ENCODE data around the gene TMEM190. TPM values are rescaled to one million over a fixed set of nuclear protein-coding genes. Genes with fewer than 3 reads are reported as not detected.

TMEM190 gene
- total and polyA plus RNA-seq, 9 of the 15 experiments (the other 6 are each of a cell fraction or from before 2014, with no cell fraction given): not detected

DNA sequence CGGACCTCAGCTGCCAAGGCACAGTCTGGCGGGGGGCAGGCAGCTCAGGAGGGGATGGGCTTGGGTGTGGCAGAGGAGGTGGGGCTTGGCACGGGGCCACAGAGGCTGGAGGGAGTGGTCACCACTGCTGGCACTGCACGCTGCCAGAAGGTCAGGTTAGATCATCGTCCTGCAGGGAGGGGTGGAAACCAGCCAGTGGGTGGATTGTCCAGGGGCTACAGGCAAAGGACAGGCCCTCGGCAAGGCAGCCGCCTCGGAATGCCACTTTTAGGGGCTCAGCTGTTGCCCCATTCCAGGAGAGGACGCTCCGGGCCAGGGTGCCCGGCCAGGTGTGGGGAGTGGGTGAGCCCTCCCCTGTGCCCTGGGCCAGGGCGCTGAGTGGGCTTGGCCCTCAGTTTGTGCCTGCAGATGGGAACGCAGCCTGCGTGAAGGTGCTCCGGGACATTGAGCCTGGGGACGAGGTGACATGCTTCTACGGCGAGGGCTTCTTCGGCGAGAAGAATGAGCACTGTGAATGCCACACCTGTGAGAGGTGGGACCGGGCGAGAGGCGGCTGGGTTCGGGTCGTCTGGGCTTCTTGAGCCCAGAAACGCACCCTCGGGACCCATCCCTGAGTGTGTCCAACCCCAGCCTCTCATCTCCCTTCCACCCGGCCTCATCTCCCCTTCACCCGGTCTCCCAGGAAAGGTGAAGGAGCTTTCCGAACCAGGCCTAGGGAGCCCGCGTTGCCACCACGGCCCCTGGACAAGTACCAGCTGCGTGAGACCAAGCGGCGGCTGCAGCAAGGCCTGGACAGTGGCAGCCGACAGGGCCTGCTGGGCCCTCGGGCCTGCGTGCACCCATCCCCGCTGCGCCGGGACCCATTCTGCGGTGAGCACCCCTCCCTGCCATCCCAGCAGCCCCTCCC lies 30.6 kb upstream of the TMEM190 start:
- intact Hi-C loops (cut with micrococcal nuclease) (no loop called here), in situ Hi-C loops (cut with MboI) (no loop called here)
- peaks cover 66% of the 10 kb centered on the region; the same call in 2 of the 3 replicates for H3K36me3 ChIP-seq (ENCODE audit: control insufficient read depth, insufficient read depth, low read length)
- peak overlapping the region in 1 of 2 experiments; percentile 81; a peak in 2 of 4 replicates for H3K9ac ChIP-seq (ENCODE audit: insufficient read depth in 1 of 2, low read depth in 2 of 2, low read length in 2 of 2)
- no peak overlapping the region for H3K4me3 ChIP-seq
- DNase-seq (ENCODE audit: extremely low read depth in 1 of 4, low spot score in 3 of 4) (peak in 3 of 4 experiments; percentile 32 to 69 (median 61)), ATAC-seq (peak; percentile 24), FAIRE-seq (no peak)
- H3K4me2 ChIP-seq (ENCODE audit: insufficient read depth, low read length): no peak overlapping the region
- no peak overlapping the region for H3K27ac ChIP-seq (ENCODE audit: extremely low read depth, low read depth, low read length)
- no TSS peak for BruUV-seq (replicated peaks)
- H4K20me1 ChIP-seq (replicated peaks; ENCODE audit: control insufficient read depth, insufficient read depth, low read length): peaks cover 6% of the 10 kb centered on the region; the same call in 1 of the 2 replicates
- peaks cover 5% of the 10 kb centered on the region for H3K9me1 ChIP-seq (ENCODE audit: control insufficient read depth, insufficient read depth, low read length)
- no peaks in the 10 kb centered on the region for H3K9me3 ChIP-seq (replicated peaks; ENCODE audit: control insufficient read depth, insufficient read depth, low read depth, low read length)
- H2AFZ ChIP-seq (ENCODE audit: low read depth, low read length): no peak overlapping the region
- H3K79me2 ChIP-seq (ENCODE audit: control insufficient read depth, insufficient read depth, low read length): peaks cover 12% of the 10 kb centered on the region
- POLR2A ChIA-PET: interaction anchor here (0.5 to 1.2 kb wide), 3 partner anchors 10 to 66 kb away, joined by 3 read pairs; partner anchors contain the start of gene HSPBP1
- peaks cover 7 to 80% of the 10 kb centered on the region in 2 experiments; a peak in 4 of 5 replicates for H3K4me1 ChIP-seq (replicated peaks in 1 of 2; ENCODE audit: control insufficient read depth in 2 of 2, insufficient read depth in 2 of 2, low read length in 2 of 2)
- 84% methylated on average over 26 of the region's 43 CpGs for WGBS (ENCODE audit: insufficient coverage, low coverage, missing lambda C conversion rate)
- TF ChIP-seq NFIC (IDR thresholded peaks at IDR 0.05) (peak; percentile 88), ZNF12 (CRISPR knock-in tag; IDR thresholded peaks at IDR 0.05) (no peak), RB1 (IDR thresholded peaks at IDR 0.05; ENCODE audit: low read depth) (no peak), RBFOX2 (IDR thresholded peaks at IDR 0.05; ENCODE audit: low read depth, low read length) (peak; percentile 57; the same call in 1 of the 2 replicates)
- TF ChIP-seq, protein P1, sequence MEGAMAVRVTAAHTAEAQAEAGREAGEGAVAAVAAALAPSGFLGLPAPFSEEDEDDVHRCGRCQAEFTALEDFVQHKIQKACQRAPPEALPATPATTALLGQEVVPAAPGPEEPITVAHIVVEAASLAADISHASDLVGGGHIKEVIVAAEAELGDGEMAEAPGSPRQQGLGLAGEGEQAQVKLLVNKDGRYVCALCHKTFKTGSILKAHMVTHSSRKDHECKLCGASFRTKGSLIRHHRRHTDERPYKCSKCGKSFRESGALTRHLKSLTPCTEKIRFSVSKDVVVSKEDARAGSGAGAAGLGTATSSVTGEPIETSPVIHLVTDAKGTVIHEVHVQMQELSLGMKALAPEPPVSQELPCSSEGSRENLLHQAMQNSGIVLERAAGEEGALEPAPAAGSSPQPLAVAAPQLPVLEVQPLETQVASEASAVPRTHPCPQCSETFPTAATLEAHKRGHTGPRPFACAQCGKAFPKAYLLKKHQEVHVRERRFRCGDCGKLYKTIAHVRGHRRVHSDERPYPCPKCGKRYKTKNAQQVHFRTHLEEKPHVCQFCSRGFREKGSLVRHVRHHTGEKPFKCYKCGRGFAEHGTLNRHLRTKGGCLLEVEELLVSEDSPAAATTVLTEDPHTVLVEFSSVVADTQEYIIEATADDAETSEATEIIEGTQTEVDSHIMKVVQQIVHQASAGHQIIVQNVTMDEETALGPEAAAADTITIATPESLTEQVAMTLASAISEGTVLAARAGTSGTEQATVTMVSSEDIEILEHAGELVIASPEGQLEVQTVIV (CRISPR knock-in tag; IDR thresholded peaks at IDR 0.05; ENCODE audit: borderline replicate concordance): no peak
- TF ChIP-seq, protein P2, sequence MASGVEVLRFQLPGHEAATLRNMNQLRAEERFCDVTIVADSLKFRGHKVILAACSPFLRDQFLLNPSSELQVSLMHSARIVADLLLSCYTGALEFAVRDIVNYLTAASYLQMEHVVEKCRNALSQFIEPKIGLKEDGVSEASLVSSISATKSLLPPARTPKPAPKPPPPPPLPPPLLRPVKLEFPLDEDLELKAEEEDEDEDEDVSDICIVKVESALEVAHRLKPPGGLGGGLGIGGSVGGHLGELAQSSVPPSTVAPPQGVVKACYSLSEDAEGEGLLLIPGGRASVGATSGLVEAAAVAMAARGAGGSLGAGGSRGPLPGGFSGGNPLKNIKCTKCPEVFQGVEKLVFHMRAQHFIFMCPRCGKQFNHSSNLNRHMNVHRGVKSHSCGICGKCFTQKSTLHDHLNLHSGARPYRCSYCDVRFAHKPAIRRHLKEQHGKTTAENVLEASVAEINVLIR (CRISPR knock-in tag; IDR thresholded peaks at IDR 0.05): no peak
- CTCF ChIA-PET (ENCODE audit: low intra/inter-chr PET ratio): no interaction called here
- H3K27me3 ChIP-seq (ENCODE audit: control insufficient read depth in 2 of 2, insufficient read depth in 2 of 2, low read length in 2 of 2): no peaks in the 10 kb centered on the region

Measured in K562 (cell line).